ENCODE data around the gene LYRM9.
"Not testable (repeated sequence)": the region's sequence is repeated elsewhere in the genome, so short reads cannot be mapped to it uniquely, and the experiment has no call there.

The LYRM9 gene

DNA sequence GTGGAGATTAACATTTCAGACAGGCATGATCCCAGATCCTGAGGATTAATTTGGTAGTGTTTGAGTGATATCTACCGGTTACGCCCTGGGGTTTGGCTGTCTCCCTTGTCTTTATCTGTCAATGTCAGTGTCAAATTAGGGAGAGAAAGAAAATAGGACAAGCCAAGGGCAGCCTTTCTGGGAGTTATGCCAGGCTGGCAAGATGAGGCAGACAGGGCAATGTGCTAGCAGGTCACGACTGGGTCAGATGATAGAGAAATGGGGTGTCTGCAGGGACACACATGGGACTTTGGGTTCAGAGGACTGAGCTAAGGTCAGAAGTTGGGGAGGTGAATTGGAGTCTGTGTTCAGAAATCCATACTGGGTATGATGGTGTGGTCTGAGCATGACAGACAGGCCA, 27.4 kb upstream of the LYRM9 start:
- H3K27ac ChIP-seq (ENCODE audit: low read depth, low read length), result no peak overlapping the region
- no peaks in the 10 kb centered on the region for H3K27me3 ChIP-seq (ENCODE audit: control insufficient read depth, insufficient read depth, low read length)
- H3K4me1 ChIP-seq (ENCODE audit: control insufficient read depth, insufficient read depth, low read length), result no peaks in the 10 kb centered on the region
- H3K36me3 ChIP-seq (ENCODE audit: control insufficient read depth, insufficient read depth, low read length), result no peaks in the 10 kb centered on the region
- no peak overlapping the region for H3K9ac ChIP-seq (ENCODE audit: low read length)
- H3K4me3 ChIP-seq (ENCODE audit: low read length), result no peak overlapping the region

DNA sequence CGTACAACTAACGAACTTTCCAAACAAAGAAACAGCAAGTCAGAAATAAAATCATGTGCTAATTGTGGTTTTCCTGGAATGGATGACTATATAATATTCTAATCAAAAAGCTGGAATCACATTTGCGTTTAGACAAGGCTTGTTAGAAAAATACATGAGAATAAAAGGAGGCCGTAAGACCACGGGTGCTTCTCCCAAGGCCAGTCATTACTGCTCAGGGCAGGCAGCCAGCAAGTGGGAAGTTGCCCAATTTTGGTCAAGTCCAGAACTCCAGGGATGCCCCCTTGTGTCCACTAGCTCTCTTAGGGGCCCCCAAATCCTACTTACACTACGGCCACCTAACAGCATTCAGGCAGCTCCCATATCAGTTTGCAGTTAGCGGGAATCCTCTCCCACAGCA, 25.9 kb upstream of the LYRM9 start:
- Histone ChIP-seq H3K4me1 (ENCODE audit: control insufficient read depth, insufficient read depth, low read length) (no peaks in the 10 kb centered on the region), H3K4me3 (ENCODE audit: low read length) (no peak overlapping the region), H3K27ac (ENCODE audit: low read depth, low read length) (no peak overlapping the region), H3K9ac (ENCODE audit: low read length) (no peak overlapping the region), H3K36me3 (ENCODE audit: control insufficient read depth, insufficient read depth, low read length) (no peaks in the 10 kb centered on the region), H3K27me3 (ENCODE audit: control insufficient read depth, insufficient read depth, low read length) (no peaks in the 10 kb centered on the region)

DNA sequence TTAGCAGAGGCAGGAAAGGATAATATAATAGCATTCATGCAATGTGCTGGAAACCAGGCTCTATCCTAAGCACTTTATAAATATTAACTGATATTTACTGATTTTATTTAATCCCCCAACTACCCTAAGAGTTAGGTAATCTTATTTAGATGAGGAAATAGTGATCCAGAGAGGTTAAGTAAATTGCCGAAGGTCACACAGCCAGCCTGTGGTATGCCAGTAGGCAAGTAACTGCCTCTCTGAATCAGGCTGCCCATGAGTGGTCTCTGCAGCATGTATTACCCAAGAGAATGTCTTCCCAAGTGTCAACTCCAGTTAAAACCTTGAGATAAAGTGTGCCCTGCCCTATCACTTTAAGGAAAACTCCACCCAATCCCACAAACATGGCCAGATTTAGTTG, 25.3 kb upstream of the LYRM9 start:
- no peak overlapping the region for H3K4me3 ChIP-seq (ENCODE audit: low read length)
- no peak overlapping the region for H3K9ac ChIP-seq (ENCODE audit: low read length)
- no peak overlapping the region for H3K27ac ChIP-seq (ENCODE audit: low read depth, low read length)
- H3K36me3 ChIP-seq (ENCODE audit: control insufficient read depth, insufficient read depth, low read length), result no peaks in the 10 kb centered on the region
- H3K4me1 ChIP-seq (ENCODE audit: control insufficient read depth, insufficient read depth, low read length), result no peaks in the 10 kb centered on the region
- no peaks in the 10 kb centered on the region for H3K27me3 ChIP-seq (ENCODE audit: control insufficient read depth, insufficient read depth, low read length)

DNA sequence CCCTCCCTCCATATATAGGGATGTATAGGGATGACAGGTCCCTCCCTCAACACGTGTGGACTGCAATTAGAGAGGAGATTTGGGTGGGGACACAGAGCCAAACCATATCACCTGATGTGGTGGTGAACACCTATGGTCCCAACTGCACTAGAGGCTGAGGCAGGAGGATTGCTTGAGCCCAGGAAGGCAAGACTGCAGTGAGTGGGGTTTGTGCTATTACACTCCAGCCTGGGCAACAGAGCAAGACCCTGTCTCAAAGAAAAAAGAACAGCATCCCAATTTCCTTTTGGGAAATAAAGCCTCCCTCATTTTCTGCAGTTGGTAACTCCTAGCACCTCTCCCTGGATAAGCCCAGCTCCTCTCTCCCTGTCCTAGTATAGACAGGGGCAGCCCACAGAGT, 23.8 kb upstream of the LYRM9 start:
- H3K4me3 ChIP-seq (ENCODE audit: low read length), result no peak overlapping the region
- H3K4me1 ChIP-seq (ENCODE audit: control insufficient read depth, insufficient read depth, low read length), result no peaks in the 10 kb centered on the region
- no peaks in the 10 kb centered on the region for H3K36me3 ChIP-seq (ENCODE audit: control insufficient read depth, insufficient read depth, low read length)
- no peak overlapping the region for H3K27ac ChIP-seq (ENCODE audit: low read depth, low read length)
- H3K27me3 ChIP-seq (ENCODE audit: control insufficient read depth, insufficient read depth, low read length), result no peaks in the 10 kb centered on the region
- H3K9ac ChIP-seq (ENCODE audit: low read length), result no peak overlapping the region

DNA sequence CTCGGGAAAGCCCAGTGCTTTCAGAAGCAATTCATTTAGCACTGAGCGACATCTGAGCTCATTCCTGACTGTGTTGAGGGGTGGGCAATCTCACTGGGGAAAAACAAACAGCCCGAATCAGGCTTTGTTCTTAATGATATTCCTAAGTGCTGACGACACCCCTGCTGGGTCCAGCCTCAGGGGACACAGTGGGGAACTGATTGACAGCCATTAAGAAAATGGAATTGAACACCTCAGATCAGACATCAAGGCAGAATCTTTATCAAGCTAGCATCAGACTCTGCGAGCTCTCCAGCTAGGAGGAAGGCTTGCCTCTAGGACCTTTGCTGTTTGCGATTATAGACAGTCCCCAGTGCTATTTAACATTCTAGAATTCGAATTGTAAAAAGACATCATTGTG, 22.5 kb upstream of the LYRM9 start:
- Histone ChIP-seq H3K27me3 (ENCODE audit: control insufficient read depth, insufficient read depth, low read length) (no peaks in the 10 kb centered on the region), H3K9ac (ENCODE audit: low read length) (no peak overlapping the region), H3K4me1 (ENCODE audit: control insufficient read depth, insufficient read depth, low read length) (no peaks in the 10 kb centered on the region), H3K4me3 (ENCODE audit: low read length) (no peak overlapping the region), H3K36me3 (ENCODE audit: control insufficient read depth, insufficient read depth, low read length) (no peaks in the 10 kb centered on the region), H3K27ac (ENCODE audit: low read depth, low read length) (no peak overlapping the region)

DNA sequence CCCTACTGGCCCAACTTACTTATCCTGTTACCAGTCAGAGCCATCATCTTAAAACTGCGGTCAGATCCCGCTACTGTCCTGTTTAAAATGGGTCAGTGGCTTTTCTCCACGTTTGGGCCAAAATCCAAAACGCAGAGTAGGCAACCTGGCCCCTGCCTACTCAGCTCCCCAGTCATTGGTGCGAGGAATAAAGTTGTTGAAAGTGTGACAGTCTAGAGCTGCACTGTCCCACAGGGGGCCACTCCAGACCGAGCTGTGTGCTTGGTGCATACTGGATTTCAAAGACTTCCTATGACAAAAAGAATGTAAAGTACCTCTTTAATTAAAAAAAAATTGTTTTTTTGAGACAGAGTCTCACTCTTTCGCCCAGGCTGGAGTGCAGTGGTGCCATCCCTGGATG, 21.2 kb upstream of the LYRM9 start:
- no peaks in the 10 kb centered on the region for H3K4me1 ChIP-seq (ENCODE audit: control insufficient read depth, insufficient read depth, low read length)
- no peak overlapping the region for H3K27ac ChIP-seq (ENCODE audit: low read depth, low read length)
- H3K4me3 ChIP-seq (ENCODE audit: low read length), result no peak overlapping the region
- H3K9ac ChIP-seq (ENCODE audit: low read length), result no peak overlapping the region
- no peaks in the 10 kb centered on the region for H3K27me3 ChIP-seq (ENCODE audit: control insufficient read depth, insufficient read depth, low read length)
- H3K36me3 ChIP-seq (ENCODE audit: control insufficient read depth, insufficient read depth, low read length), result no peaks in the 10 kb centered on the region

DNA sequence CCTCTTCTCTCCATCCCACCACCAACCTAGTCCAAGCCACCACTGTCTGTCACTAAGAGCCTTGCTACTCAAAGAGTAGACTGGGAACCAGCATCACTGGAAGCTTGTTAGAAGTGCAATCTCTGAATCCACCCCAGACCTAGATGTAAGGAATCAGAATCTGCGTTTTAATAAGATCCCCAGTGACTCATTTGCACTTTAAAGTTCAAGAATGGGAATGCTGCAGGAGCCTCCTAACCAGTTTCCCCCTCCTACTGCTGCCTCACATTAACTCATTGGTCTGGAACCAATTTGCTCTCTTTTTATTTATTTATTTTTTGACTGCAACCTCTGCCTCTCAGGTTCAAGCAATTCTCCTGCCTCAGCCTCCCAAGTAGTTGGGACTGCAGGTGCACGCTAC, 19.8 kb upstream of the LYRM9 start:
- no peaks in the 10 kb centered on the region for H3K27me3 ChIP-seq (ENCODE audit: control insufficient read depth, insufficient read depth, low read length)
- no peak overlapping the region for H3K27ac ChIP-seq (ENCODE audit: low read depth, low read length)
- no peak overlapping the region for H3K4me3 ChIP-seq (ENCODE audit: low read length)
- H3K36me3 ChIP-seq (ENCODE audit: control insufficient read depth, insufficient read depth, low read length), result no peaks in the 10 kb centered on the region
- no peak overlapping the region for H3K9ac ChIP-seq (ENCODE audit: low read length)
- H3K4me1 ChIP-seq (ENCODE audit: control insufficient read depth, insufficient read depth, low read length), result no peaks in the 10 kb centered on the region

DNA sequence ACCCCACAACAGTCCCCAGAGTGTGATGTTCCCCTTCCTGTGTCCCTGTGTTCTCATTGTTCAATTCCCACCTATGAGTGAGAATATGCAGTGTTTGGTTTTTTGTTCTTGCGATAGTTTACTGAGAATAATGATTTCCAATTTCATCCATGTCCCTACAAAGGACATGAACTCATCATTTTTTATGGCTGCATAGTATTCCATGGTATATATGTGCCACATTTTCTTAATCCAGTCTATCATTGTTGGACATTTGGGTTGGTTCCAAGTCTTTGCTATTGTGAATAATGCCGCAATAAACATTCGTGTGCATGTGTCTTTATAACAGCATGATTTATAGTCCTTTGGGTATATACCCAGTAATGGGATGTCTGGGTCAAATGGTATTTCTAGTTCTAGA, 19.1 kb upstream of the LYRM9 start:
- H3K27ac ChIP-seq (ENCODE audit: low read depth, low read length); H3K36me3 ChIP-seq (ENCODE audit: control insufficient read depth, insufficient read depth, low read length); H3K4me3 ChIP-seq (ENCODE audit: low read length); H3K4me1 ChIP-seq (ENCODE audit: control insufficient read depth, insufficient read depth, low read length); H3K9ac ChIP-seq (ENCODE audit: low read length); H3K27me3 ChIP-seq (ENCODE audit: control insufficient read depth, insufficient read depth, low read length): not testable (repeated sequence)

DNA sequence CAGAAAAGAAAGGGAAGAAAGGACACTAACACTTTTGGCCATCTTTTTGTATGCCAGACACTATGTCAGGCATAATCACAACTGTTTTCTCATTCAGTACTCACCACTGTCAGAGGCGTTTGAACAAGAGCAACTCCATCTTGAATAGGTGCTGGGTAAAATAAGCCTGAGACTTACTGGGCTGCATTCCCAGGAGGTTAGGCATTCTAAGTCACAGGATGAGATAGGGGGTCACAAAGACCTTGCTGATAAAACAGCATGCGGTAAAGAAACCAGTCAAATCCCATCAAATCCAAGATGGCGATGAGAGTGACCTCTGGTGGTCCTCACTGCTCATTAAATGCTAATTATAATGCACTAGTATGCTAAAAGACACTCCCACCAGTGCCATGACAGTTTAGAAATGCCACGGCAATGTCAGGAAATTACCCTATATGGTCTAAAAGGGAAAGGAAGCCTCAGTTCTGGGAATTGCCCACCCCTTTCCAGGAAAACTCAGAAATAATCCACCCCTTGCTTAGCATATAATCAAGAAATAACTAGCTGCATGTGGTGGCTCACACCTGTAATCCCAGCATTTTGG, 14.9 kb upstream of the LYRM9 start:
- Histone ChIP-seq H3K9ac (ENCODE audit: low read length) (no peak overlapping the region), H3K27ac (ENCODE audit: low read depth, low read length) (no peak overlapping the region), H3K36me3 (ENCODE audit: control insufficient read depth, insufficient read depth, low read length) (no peaks in the 10 kb centered on the region), H3K4me1 (ENCODE audit: control insufficient read depth, insufficient read depth, low read length) (no peaks in the 10 kb centered on the region), H3K4me3 (ENCODE audit: low read length) (no peak overlapping the region), H3K27me3 (ENCODE audit: control insufficient read depth, insufficient read depth, low read length) (no peaks in the 10 kb centered on the region)

DNA sequence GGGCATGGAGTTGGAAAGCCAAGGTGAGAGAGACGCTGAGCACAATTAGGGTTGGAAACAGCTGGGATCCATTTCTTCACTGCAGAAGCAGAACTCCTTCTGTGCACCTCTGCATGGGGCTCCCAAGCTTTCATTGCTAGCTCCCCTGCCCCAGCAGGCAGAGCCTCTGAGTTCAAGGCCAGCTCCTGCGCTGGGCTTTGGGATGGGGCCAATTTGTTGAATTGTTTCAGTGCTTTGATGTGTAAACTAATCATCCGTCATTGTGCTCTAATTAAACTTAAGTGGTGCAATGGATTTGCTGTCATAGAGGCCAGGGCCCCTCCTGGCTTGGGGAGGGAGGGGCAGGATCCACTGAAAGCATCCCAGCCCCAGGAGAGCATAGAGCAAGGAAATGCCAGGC, 13.5 kb upstream of the LYRM9 start:
- Histone ChIP-seq H3K36me3 (ENCODE audit: control insufficient read depth, insufficient read depth, low read length) (no peaks in the 10 kb centered on the region), H3K4me3 (ENCODE audit: low read length) (no peak overlapping the region), H3K27ac (ENCODE audit: low read depth, low read length) (no peak overlapping the region), H3K9ac (ENCODE audit: low read length) (no peak overlapping the region), H3K4me1 (ENCODE audit: control insufficient read depth, insufficient read depth, low read length) (no peaks in the 10 kb centered on the region), H3K27me3 (ENCODE audit: control insufficient read depth, insufficient read depth, low read length) (no peaks in the 10 kb centered on the region)

DNA sequence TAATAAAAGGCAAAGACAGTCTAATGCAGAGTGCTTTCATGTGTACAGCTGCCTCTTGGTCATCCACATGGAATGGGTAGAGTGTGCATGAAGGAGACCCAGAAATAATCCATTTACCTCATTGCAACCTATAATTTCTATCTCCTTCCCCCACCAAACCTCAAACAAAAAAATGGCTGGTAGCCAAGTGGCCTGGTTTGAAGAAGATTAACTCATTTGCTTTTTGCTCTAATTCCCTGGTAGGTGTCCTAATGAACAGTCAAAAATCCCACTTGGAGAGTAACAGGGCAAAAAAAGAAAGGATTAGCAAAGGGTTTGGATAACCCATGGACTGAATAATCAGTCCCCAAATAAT, 13.0 kb upstream of the LYRM9 start:
- Histone ChIP-seq H3K27ac (ENCODE audit: low read depth, low read length) (no peak overlapping the region), H3K4me3 (ENCODE audit: low read length) (no peak overlapping the region), H3K27me3 (ENCODE audit: control insufficient read depth, insufficient read depth, low read length) (no peaks in the 10 kb centered on the region), H3K36me3 (ENCODE audit: control insufficient read depth, insufficient read depth, low read length) (no peaks in the 10 kb centered on the region), H3K4me1 (ENCODE audit: control insufficient read depth, insufficient read depth, low read length) (no peaks in the 10 kb centered on the region), H3K9ac (ENCODE audit: low read length) (no peak overlapping the region)

DNA sequence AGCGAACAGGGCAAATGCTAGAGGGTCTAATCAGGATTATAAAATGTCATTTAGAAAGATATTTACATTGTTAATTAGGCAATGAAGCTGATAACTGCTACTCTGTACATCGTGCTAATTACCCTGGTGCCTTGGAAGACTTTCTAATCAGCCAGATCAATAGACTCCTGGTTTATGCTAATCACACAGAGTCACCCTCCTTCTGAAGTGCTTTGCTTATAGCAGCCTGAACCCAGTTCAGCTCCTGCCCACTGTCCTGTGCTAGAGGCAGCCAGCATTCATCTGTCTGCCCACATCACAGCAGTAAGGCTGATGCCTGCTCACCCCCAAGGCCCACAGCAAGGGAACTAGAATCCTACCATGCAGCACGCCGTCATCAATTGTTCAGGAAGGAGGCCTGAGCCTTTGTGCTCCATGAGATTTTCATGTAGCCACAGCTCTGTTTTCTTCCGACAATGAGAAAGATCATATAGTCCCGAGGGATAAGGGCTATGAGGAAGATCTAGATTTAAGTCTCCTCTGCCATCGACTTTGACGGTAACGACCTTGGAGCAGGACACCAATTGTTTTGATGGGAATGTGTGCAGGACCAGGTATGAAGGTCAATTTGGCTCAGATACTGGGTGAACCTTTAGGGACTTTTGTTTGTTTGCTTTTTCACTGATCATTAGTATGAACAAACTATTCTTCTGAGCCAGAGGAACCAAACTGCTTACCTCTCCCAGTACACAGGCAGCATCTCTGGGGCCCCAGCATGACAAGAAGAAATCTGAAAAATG, 12.5 kb upstream of the LYRM9 start:
- no peaks in the 10 kb centered on the region for H3K36me3 ChIP-seq (ENCODE audit: control insufficient read depth, insufficient read depth, low read length)
- H3K4me1 ChIP-seq (ENCODE audit: control insufficient read depth, insufficient read depth, low read length), result no peaks in the 10 kb centered on the region
- H3K9ac ChIP-seq (ENCODE audit: low read length), result no peak overlapping the region
- H3K27me3 ChIP-seq (ENCODE audit: control insufficient read depth, insufficient read depth, low read length), result no peaks in the 10 kb centered on the region
- H3K27ac ChIP-seq (ENCODE audit: low read depth, low read length), result no peak overlapping the region
- no peak overlapping the region for H3K4me3 ChIP-seq (ENCODE audit: low read length)

Data from rectal smooth muscle tissue (tissue), 1 donor.